Nephron (organoid): ENCODE results near the gene PDCD7.
A peak's percentile ranks its signal among the peaks of the same experiment; 100 is the strongest.

Experiments used
- H3K27ac Mint-ChIP-seq, 3 experiments: 2 replicates each; pipeline ENCODE4 v1.8.0; 2020; ENCODE audit warnings: mixed read lengths in 3 of 3, mild to moderate bottlenecking in 2 of 3, moderate library complexity in 1 of 3
- H3K27me3 Mint-ChIP-seq: 2 replicates; pipeline ENCODE4 v1.8.0; 2021; ENCODE audit warnings: low read depth, mild to moderate bottlenecking, moderate library complexity, mixed read lengths
- H3K36me3 Mint-ChIP-seq: 2 replicates; pipeline ENCODE4 v1.8.0; 2020; ENCODE audit warnings: low read depth, mixed read lengths
- H3K4me1 Mint-ChIP-seq: 2 replicates; pipeline ENCODE4 v1.8.0; 2020; ENCODE audit warnings: mixed read lengths
- H3K4me3 Mint-ChIP-seq, 3 experiments: 2 replicates each; pipeline ENCODE4 v1.8.0; 2020; ENCODE audit warnings: mild to moderate bottlenecking in 3 of 3, mixed read lengths in 3 of 3, moderate library complexity in 2 of 3
- H3K9me3 Mint-ChIP-seq: 2 replicates; pipeline ENCODE4 v1.8.0; 2020; ENCODE audit warnings: mixed read lengths
- CTCF ChIP-seq, 3 experiments: fragments of 200-600 bp; sonication (generic); IDR thresholded peaks; one replicate each; pipeline ENCODE4 v1.5.0; 2021; ENCODE audit warnings: antibody characterized with exemption in 3 of 3; ENCODE audit not compliant: unreplicated experiment in 3 of 3

PDCD7 gene

GRCh38 chr15:65071381-65071811 is 62.2 kb downstream of the PDCD7 start:
- H3K9me3 Mint-ChIP-seq: no peaks in the 10 kb centered on the region
- H3K4me3 Mint-ChIP-seq: peak overlapping the region in 2 of 3 experiments; percentile 43 to 52
- peaks cover 63% of the 10 kb centered on the region for H3K4me1 Mint-ChIP-seq
- no peaks in the 10 kb centered on the region for H3K36me3 Mint-ChIP-seq
- peak overlapping the region; percentile 89 to 99 (median 99) for H3K27ac Mint-ChIP-seq
- TF ChIP-seq CTCF (IDR thresholded peaks at IDR 0.05; ENCODE audit: unreplicated experiment in 3 of 3): no peak
- H3K27me3 Mint-ChIP-seq: peaks cover 14% of the 10 kb centered on the region

GRCh38 chr15:65069779-65070546 is 63.6 kb downstream of the PDCD7 start:
- Mint-ChIP-seq H3K27me3 (peaks cover 14% of the 10 kb centered on the region), H3K4me1 (peaks cover 65% of the 10 kb centered on the region), H3K27ac (peak overlapping the region; percentile 89 to 99 (median 99)), H3K36me3 (no peaks in the 10 kb centered on the region), H3K4me3 (peak overlapping the region; percentile 23 to 82 (median 74)), H3K9me3 (no peaks in the 10 kb centered on the region)
- no peak for TF ChIP-seq CTCF (IDR thresholded peaks at IDR 0.05; ENCODE audit: unreplicated experiment in 3 of 3)

DNA sequence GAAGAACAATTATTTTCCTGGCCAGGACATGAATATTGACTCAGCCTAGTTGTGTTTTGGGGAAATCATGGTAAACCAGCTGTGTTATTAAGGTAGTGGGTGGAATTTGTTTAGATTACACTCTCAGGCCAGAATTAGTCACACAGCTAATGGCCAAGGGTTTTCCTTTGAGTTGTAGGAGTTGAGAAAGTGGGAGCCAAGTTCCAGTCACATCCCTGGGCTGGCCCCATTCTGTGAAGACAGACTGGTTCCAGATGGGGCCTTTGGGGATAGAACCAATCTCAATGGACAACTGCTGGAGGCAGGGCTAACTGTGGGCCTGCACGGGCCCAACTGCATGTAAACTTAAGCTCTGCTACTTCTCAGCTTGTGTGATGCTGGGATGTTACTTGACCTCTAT is 64.4 kb downstream of the PDCD7 start:
- H3K36me3 Mint-ChIP-seq: no peaks in the 10 kb centered on the region
- peaks cover 65% of the 10 kb centered on the region for H3K4me1 Mint-ChIP-seq
- TF ChIP-seq CTCF (IDR thresholded peaks at IDR 0.05; ENCODE audit: unreplicated experiment in 3 of 3): no peak
- peak overlapping the region; percentile 89 to 99 (median 99) for H3K27ac Mint-ChIP-seq
- H3K9me3 Mint-ChIP-seq: no peaks in the 10 kb centered on the region
- H3K4me3 Mint-ChIP-seq: peak overlapping the region; percentile 23 to 82 (median 74)
- H3K27me3 Mint-ChIP-seq: peaks cover 14% of the 10 kb centered on the region

DNA sequence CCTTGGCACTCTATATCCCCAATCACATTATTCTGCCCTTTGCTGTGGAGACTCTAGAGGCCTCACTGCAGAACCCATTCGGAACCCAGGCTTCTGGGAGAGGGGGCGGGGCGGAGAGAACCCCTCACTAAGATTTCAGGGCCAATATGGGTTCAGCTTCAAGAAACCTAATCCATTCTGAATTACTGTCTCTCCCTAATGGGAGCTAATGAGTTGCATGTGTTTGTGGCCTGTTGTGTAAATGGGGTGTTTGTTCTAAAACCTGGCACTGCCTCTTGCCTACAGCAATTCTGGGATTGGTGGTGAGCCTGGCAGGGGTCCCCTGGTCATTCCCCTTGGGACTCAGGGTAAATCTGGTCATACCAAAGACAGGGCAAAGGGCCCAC is 65.2 kb downstream of the PDCD7 start:
- Mint-ChIP-seq H3K9me3 (no peaks in the 10 kb centered on the region), H3K4me1 (peaks cover 65% of the 10 kb centered on the region), H3K27me3 (peaks cover 14% of the 10 kb centered on the region), H3K36me3 (peaks cover 6% of the 10 kb centered on the region), H3K27ac (peak overlapping the region; percentile 89 to 99 (median 99)), H3K4me3 (peak overlapping the region; percentile 80 to 88 (median 88))
- no peak for TF ChIP-seq CTCF (IDR thresholded peaks at IDR 0.05; ENCODE audit: unreplicated experiment in 3 of 3)

DNA sequence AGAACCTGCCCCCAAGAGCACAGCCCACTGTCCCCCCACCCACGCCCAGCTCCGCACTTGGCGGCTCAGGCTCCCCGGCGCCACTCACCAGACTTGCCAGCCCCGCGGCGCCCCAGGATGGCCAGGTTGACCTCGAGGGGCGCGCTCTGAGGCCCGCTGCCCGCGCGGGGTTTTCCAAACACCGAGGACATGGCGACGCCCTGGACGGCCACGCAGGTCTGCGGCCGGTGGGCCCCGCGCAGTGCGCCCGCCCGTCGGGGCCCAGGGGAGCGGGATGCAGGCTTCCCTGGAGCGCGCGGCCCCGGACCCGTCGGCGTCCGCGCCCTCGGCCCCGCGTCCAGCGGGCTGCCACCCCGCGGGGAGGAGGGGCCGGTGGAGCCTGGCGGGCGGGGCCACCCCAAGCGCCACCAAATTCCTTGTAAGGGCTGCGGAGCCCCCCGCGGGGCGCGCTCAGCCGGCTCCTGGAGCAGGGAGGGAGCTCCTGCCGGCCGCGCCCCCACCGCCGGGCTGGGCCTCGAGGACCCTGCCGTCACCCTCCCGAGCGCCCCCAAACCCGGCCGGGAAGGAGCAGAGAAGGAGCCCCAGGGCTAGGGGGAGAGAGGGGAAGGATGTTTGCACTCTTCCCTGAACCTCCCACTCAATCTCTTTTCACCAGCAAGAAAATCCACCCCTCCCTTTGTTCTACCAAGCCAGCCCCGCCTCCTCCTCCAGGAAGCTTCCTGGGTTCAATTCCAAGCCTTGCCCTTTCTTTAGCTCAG is 65.8 kb downstream of the PDCD7 start, which contains the start of gene RASL12:
RASL12 (minus strand) TSS at position 347 of the 758 bp plus-strand sequence; CDS start at position 191, 156 bp downstream.
- TF ChIP-seq CTCF (IDR thresholded peaks at IDR 0.05; ENCODE audit: unreplicated experiment in 3 of 3): no peak
- H3K4me1 Mint-ChIP-seq: peaks cover 66% of the 10 kb centered on the region
- H3K4me3 Mint-ChIP-seq: peak within 1 kb of the TSS; percentile 90 to 93 (median 92)
- H3K27ac Mint-ChIP-seq: peak within 1 kb of the TSS; percentile 94 to 99 (median 99)
- H3K9me3 Mint-ChIP-seq: no peaks in the 10 kb centered on the region
- peaks cover 14% of the 10 kb centered on the region for H3K27me3 Mint-ChIP-seq
- H3K36me3 Mint-ChIP-seq: peaks cover 10% of the 10 kb centered on the region
